Naive thymus-derived CD8-positive, alpha-beta T cell (primary cell): ENCODE data around the gene TRAF5. TPM values are rescaled to one million over a fixed set of nuclear protein-coding genes. Genes with fewer than 3 reads are reported as not detected.
"Not testable (repeated sequence)": the region's sequence is repeated elsewhere in the genome, so short reads cannot be mapped to it uniquely, and the experiment has no call there.

Source experiments
- ATAC-seq, 2 donors: fragments of 150-1000 bp; cut with Tn5 transposase in 1 of 2; sonication (Bioruptor Pico), chemical (Tn5 transposase) in 1 of 2; 1 replicate in 1 of 2; 2 replicates in 1 of 2; pipeline ENCODE4 v1.10.0; 2021; ENCODE audit warnings: mild to moderate bottlenecking in 2 of 2, moderate library complexity in 2 of 2
- POLR2A ChIA-PET: fragments of 350-600 bp; sonication (Branson Sonifier 250); formaldehyde crosslinking; loops from one replicate; lab custom pipeline; 2021; ENCODE audit warnings: antibody characterized with exemption; lab: Charles Lee
- DNase-seq, 10 donors: peaks; one replicate each; pipeline versions ENCODE4 v3.0.0 to v3.0.0-alpha.2; 2020 to 2022
- H3K27ac Mint-ChIP-seq, 10 donors: one replicate each; pipeline ENCODE4 v1.8.0; 2020 to 2022; ENCODE audit warnings: mild to moderate bottlenecking in 10 of 10, mixed read lengths in 10 of 10, moderate library complexity in 4 of 10, inconsistent platforms in 1 of 10
- H3K27me3 Mint-ChIP-seq, 5 donors: one replicate each; pipeline ENCODE4 v1.8.0; 2021 to 2022; ENCODE audit warnings: mixed read lengths in 5 of 5
- H3K36me3 Mint-ChIP-seq, 3 donors: one replicate each; pipeline ENCODE4 v1.8.0; 2020 to 2022; ENCODE audit warnings: mixed read lengths in 3 of 3, mild to moderate bottlenecking in 2 of 3, inconsistent platforms in 1 of 3
- H3K4me1 Mint-ChIP-seq, 4 donors: one replicate each; pipeline ENCODE4 v1.8.0; 2021 to 2022; ENCODE audit warnings: mixed read lengths in 4 of 4
- H3K4me3 Mint-ChIP-seq, 10 donors: one replicate each; pipeline ENCODE4 v1.8.0; 2020 to 2022; ENCODE audit warnings: mild to moderate bottlenecking in 10 of 10, mixed read lengths in 10 of 10, moderate library complexity in 6 of 10, inconsistent platforms in 1 of 10
- H3K9me3 Mint-ChIP-seq, 9 donors: one replicate each; pipeline ENCODE4 v1.8.0; 2020 to 2022; ENCODE audit warnings: mixed read lengths in 9 of 9, mild to moderate bottlenecking in 3 of 9, inconsistent platforms in 1 of 9, moderate library complexity in 1 of 9
- polyA plus RNA-seq, 3 donors: library from polyadenylated mRNA; unstranded; fragments of 300-500 nt; fragmentation: Illumina TruSeq; gene quantifications; one replicate each; pipeline ENCODE4 v1.2.3, GENCODE V29; 2021
- total RNA-seq, 8 experiments: library from RNA in 2 of 8; stranded (reverse) in 2 of 8; gene quantifications; one replicate each; pipeline ENCODE4 v1.2.3 and lab custom pipeline; 2021 to 2026

Gene TRAF5
- total and polyA plus RNA-seq, 5 experiments from 2014 or later = 18.2 to 74.3 (median 32.5) TPM

DNA sequence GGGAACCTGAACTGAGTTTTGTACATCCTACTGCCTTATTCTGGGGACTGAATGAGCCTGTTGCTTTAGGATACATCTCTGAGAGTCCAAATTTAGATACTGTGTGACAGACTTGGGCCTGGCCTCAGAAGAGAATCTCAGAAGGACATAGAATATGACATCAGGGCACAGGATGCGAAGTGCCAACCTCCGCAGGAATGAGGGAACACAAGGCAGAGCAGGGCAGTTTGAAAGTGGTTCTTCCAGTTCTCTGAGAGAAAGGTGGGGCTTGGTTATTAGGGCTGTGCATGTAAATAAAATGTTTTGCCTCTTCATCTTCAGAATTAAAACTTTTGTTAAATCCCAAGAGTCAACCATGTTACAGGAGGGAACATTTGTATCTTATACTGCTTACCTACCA lies 23.1 kb downstream of the TRAF5 start:
- Mint-ChIP-seq H3K27me3 (no peaks in the 10 kb centered on the region), H3K36me3 (peaks cover 0 to 19% (median 15%) of the 10 kb centered on the region in 3 donors), H3K27ac (peak overlapping the region in 7 of 10 donors; percentile 31 to 83 (median 58)), H3K4me3 (peak overlapping the region in 3 of 10 donors; percentile 1 to 19 (median 5)), H3K9me3 (peaks cover 0 to 5% (median 4%) of the 10 kb centered on the region in 9 donors), H3K4me1 (peaks cover 37 to 92% (median 87%) of the 10 kb centered on the region in 4 donors)
- POLR2A ChIA-PET = interaction anchor here (1.3 kb wide), 1 partner anchor 13 kb away, joined by 4 read pairs; no protein-coding TSS in a partner anchor
- ATAC-seq (no peak), DNase-seq (no peak)

DNA sequence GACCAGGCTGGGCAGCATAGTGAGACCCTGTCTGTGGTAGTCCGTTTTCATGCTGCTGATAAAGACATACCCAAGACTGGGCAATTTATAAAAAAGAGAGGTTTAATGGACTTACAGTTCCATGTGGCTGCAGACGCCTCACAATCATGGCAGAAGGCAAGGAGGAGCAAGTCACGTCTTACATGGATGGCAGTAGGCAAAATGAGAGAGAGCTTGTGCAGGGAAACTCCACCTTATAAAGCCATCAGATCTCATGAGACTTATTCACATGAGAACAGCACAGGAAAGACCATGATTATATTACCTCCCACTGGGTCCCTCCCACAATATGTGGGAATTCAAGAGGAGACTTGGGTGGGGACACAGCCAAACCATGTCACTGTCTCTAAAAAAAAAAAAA lies 25.4 kb downstream of the TRAF5 start:
- Mint-ChIP-seq H3K36me3 (peaks cover 0 to 24% (median 12%) of the 10 kb centered on the region in 3 donors), H3K4me1 (peaks cover 37 to 89% (median 79%) of the 10 kb centered on the region in 4 donors), H3K4me3 (peak overlapping the region in 9 of 10 donors; percentile 56 to 82 (median 71)), H3K27ac (peak overlapping the region; percentile 25 to 91 (median 76))
- not testable (repeated sequence) for ATAC-seq, H3K9me3 Mint-ChIP-seq, DNase-seq, H3K27me3 Mint-ChIP-seq
- POLR2A ChIA-PET = interaction anchor here (0.7 to 1.0 kb wide), 3 partner anchors 9 to 22 kb away, joined by 3 read pairs; no protein-coding TSS in a partner anchor

DNA sequence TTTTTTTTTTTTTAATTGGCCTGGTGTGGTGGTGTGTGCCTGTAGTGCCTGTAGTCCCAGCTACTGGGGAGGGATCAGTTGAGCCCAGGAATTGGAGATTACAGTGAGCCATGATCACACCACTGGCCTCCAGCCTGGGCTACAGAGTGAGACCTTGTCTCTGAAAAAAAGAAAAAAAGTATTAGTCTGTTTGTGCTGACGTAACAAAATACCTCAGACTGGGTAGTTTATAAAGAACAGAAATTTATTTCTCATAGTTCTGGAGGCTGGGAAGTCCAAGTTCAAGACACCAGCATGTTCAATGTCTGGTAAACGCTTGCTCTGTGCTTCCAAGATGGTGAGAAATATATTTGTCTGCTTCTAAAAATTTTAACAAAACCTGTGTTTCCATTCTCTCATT lies 25.8 kb downstream of the TRAF5 start:
- Mint-ChIP-seq H3K9me3 (peaks cover 0 to 5% (median 4%) of the 10 kb centered on the region in 9 donors), H3K36me3 (peaks cover 0 to 28% (median 12%) of the 10 kb centered on the region in 3 donors), H3K27me3 (no peaks in the 10 kb centered on the region), H3K4me1 (peaks cover 35 to 85% (median 75%) of the 10 kb centered on the region in 4 donors), H3K4me3 (peak overlapping the region; percentile 66 to 92 (median 88)), H3K27ac (peak overlapping the region in 9 of 10 donors; percentile 29 to 96 (median 91))
- DNase-seq (no peak), ATAC-seq (no peak)
- POLR2A ChIA-PET = interaction anchor here (0.7 kb wide), 2 partner anchors 9 to 22 kb away, joined by 3 read pairs; no protein-coding TSS in a partner anchor

DNA sequence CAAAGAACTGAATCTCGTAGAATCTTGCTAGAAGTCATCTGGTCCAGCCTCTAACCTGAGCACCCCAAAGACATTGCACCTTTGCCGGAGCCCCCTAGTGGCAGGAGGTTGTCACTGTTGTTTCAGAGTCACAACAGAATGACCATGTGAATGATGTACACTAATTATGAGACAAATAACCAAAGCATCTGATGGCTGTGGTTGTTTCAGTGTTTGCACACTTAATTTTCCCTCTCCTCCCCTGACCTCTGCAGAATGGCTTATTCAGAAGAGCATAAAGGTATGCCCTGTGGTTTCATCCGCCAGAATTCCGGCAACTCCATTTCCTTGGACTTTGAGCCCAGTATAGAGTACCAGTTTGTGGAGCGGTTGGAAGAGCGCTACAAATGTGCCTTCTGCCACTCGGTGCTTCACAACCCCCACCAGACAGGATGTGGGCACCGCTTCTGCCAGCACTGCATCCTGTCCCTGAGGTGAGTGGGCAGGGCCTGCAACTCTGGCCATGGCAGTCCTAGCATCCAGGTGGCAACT lies 26.4 kb downstream of the TRAF5 start:
- Mint-ChIP-seq H3K27me3 (no peaks in the 10 kb centered on the region), H3K36me3 (peaks cover 0 to 32% (median 12%) of the 10 kb centered on the region in 3 donors), H3K27ac (peak overlapping the region; percentile 53 to 96 (median 91)), H3K4me3 (peak overlapping the region; percentile 66 to 92 (median 88)), H3K9me3 (peaks cover 0 to 5% (median 4%) of the 10 kb centered on the region in 9 donors), H3K4me1 (peaks cover 32 to 80% (median 70%) of the 10 kb centered on the region in 4 donors)
- POLR2A ChIA-PET = interaction anchor here (1.0 to 1.6 kb wide), 3 partner anchors 12 to 25 kb away, joined by 4 to 24 read pairs (median 7); partner anchors contain the start of gene TRAF5
- peak; percentile 92 to 93 for ATAC-seq
- DNase-seq = peak in 9 of 10 donors; percentile 25 to 75 (median 46)

DNA sequence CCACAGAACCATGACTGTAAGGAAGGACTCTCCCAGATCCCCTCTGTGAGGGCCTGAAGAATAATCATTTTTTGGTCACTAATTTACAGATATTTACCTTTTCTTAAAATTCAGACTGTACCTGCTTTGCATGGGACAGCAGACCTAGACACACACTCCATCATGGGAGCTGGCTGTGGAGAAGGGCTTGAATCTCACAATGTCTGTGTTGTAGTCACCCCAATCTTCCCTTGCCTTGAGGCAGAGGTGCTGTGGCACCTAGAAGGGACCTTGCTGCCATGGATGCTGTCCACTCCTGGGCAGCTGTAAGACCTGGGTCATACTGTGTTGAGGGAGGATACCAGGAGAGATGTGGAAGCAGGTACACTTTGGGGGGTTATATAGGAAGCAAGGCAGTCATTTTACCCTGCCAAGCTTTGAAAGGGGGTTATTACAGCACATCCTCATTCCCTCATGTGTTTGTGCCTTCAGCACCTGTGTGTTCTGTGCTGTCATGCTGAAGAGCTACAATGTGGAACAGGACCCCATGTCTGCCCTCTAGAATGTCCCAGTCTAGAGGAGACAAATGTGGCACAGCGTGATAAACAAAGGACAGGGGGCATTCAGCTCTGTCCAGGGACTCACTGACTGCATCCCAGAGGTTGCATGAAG lies 27.1 kb downstream of the TRAF5 start:
- DNase-seq = no peak
- Mint-ChIP-seq H3K27ac (peak overlapping the region; percentile 53 to 96 (median 91)), H3K4me3 (peak overlapping the region; percentile 66 to 92 (median 88)), H3K27me3 (no peaks in the 10 kb centered on the region), H3K36me3 (peaks cover 0 to 34% (median 12%) of the 10 kb centered on the region in 3 donors), H3K4me1 (peaks cover 32 to 75% (median 68%) of the 10 kb centered on the region in 4 donors), H3K9me3 (peaks cover 0 to 5% (median 4%) of the 10 kb centered on the region in 9 donors)
- peak; percentile 48 to 62 for ATAC-seq
- POLR2A ChIA-PET = interaction anchor here (1.0 to 1.6 kb wide), 3 partner anchors 13 to 25 kb away, joined by 4 to 24 read pairs (median 7); partner anchors contain the start of gene TRAF5

DNA sequence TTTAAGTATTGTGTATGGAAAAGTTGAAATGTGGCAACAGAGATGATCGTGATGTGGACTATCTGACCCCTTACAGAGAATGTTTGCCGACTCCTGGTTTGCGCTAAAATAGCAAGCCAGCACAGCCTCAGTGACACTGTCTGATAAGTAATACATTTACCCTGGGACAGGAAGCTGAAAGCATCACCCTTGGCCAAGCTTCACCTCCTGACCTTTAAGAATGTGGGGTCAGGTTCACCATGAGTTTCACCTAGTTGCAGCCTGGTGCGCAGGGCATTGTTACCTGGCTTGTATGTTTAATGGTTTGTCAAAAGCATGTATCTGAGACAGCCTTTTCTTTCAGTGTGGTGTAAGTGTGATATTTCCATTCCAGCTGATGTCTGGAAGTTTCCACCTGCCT lies 29.2 kb downstream of the TRAF5 start:
- no peak for ATAC-seq
- Mint-ChIP-seq H3K27ac (peak overlapping the region in 6 of 10 donors; percentile 18 to 91 (median 46)), H3K27me3 (no peaks in the 10 kb centered on the region), H3K4me1 (peaks cover 32 to 61% (median 57%) of the 10 kb centered on the region in 4 donors), H3K9me3 (peaks cover 0 to 5% (median 4%) of the 10 kb centered on the region in 9 donors), H3K36me3 (peaks cover 10 to 50% (median 23%) of the 10 kb centered on the region in 3 donors), H3K4me3 (no peak overlapping the region)
- DNase-seq = no peak
- POLR2A ChIA-PET = interaction anchor here (1.0 to 1.3 kb wide), 3 partner anchors 27 to 28 kb away, joined by 3 to 5 read pairs (median 3); no protein-coding TSS in a partner anchor

DNA sequence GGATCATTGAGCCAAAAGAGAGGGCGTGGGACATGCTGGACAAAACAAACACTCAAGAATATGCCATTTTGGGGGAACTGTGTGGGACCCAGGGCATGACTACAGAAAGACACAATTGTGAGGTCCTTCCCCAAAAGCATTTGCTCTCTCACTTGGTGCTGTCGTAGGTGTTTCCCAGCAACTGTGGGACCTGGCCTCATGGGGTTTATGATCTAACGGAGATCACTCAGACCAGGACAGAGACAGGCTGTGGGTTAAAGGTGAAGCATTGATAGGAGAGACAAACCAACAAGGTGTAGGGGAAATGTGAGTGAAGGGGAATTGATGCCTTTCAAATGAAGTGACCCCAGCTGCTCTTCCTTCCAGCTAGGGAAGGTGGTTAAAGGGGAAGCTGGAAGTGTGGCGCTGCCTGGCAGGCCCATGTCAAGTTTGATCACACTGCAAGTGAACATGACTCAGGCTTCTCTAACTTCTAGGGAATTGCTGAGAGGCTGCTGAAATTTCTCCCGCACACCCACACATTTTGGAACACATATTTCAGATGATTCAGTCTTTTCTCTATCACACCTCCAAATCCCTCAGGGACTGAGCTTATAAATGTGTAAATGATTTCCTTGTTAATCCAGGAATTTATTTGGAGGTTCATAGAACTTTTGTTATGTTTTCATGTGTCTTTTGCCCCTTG lies 30.2 kb downstream of the TRAF5 start:
- Mint-ChIP-seq H3K4me3 (no peak overlapping the region), H3K4me1 (peaks cover 28 to 53% (median 47%) of the 10 kb centered on the region in 4 donors), H3K27me3 (no peaks in the 10 kb centered on the region), H3K9me3 (peaks cover 0 to 5% (median 2%) of the 10 kb centered on the region in 9 donors), H3K27ac (peak overlapping the region in 7 of 10 donors; percentile 28 to 91 (median 56)), H3K36me3 (peaks cover 12 to 60% (median 19%) of the 10 kb centered on the region in 3 donors)
- POLR2A ChIA-PET = no interaction called here
- DNase-seq (no peak), ATAC-seq (no peak)

DNA sequence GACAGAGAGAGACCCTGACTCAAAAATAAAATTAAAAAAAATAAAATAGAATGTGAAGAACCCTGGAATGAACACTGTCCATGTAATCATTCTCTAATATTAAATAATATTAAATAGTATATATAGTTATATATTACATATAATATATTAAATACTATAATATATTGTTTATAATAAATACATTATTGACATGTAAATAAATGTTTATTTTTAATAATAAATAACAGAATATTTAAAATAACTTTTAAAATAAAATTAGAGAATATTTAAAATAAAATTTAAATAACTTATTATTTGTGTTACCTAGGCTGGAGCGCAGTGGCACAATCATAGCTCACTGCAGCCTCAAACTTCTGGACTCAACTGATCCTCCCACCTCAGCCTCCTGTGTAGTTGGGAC lies 32.1 kb downstream of the TRAF5 start:
- Mint-ChIP-seq H3K9me3 (no peaks in the 10 kb centered on the region), H3K4me1 (peaks cover 17 to 37% (median 30%) of the 10 kb centered on the region in 4 donors), H3K4me3 (no peak overlapping the region), H3K36me3 (peaks cover 11 to 67% (median 12%) of the 10 kb centered on the region in 3 donors), H3K27ac (no peak overlapping the region), H3K27me3 (no peaks in the 10 kb centered on the region)
- DNase-seq (no peak), ATAC-seq (no peak)
- POLR2A ChIA-PET = no interaction called here

DNA sequence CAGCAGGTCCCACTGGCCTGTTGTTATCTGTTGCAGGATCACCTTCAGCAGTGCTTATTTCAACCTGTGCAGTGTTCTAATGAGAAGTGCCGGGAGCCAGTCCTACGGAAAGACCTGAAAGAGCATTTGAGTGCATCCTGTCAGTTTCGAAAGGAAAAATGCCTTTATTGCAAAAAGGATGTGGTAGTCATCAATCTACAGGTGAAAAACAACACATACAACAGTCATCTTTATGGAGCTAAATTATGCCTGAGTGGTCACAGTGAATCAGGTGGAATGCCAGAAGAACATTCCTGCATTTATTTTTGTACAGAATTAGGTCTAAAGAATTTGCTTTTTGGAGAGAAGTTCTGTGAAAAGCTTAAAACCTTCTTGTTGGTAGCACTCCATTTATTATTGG lies 33.2 kb downstream of the TRAF5 start:
- POLR2A ChIA-PET = no interaction called here
- DNase-seq = no peak
- peaks cover 12 to 70% (median 13%) of the 10 kb centered on the region in 3 donors for H3K36me3 Mint-ChIP-seq

DNA sequence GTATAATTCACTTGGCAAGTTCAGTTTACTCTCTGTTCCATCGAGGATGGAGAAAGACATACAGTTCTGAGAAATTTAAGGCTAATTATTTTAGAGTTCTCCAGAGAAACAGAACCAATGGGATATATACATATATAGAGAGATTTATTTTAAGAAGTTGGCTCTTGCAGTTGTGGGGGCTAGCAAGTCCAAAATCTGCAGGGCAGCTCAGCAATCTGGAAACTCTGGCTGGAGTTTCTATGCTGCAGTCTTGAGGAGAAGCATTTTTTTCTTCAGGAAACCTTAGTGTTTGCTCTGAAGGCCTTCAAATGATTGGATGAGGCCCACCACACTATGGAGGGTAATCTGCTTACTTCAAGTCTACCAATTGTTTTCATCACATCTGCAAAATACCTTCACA lies 34.6 kb downstream of the TRAF5 start:
- DNase-seq (no peak), ATAC-seq (no peak)
- Mint-ChIP-seq H3K27ac (peak overlapping the region in 4 of 10 donors; percentile 17 to 53 (median 34)), H3K9me3 (no peaks in the 10 kb centered on the region), H3K4me1 (peaks cover 4 to 16% (median 11%) of the 10 kb centered on the region in 4 donors), H3K36me3 (peaks cover 12 to 78% (median 15%) of the 10 kb centered on the region in 3 donors), H3K4me3 (no peak overlapping the region), H3K27me3 (no peaks in the 10 kb centered on the region)
- POLR2A ChIA-PET = interaction anchor here (0.8 kb wide), 1 partner anchor 477 kb away, joined by 5 read pairs; no protein-coding TSS in a partner anchor

More for the DNA sequence above, 33.2 kb downstream of the TRAF5 start:
- H3K4me3 Mint-ChIP-seq = no peak overlapping the region
- no peaks in the 10 kb centered on the region for H3K9me3 Mint-ChIP-seq
- no peak for ATAC-seq
- no peaks in the 10 kb centered on the region for H3K27me3 Mint-ChIP-seq
- H3K4me1 Mint-ChIP-seq = peaks cover 14 to 25% (median 19%) of the 10 kb centered on the region in 4 donors
- peak overlapping the region in 8 of 10 donors; percentile 39 to 83 (median 72) for H3K27ac Mint-ChIP-seq

DNA sequence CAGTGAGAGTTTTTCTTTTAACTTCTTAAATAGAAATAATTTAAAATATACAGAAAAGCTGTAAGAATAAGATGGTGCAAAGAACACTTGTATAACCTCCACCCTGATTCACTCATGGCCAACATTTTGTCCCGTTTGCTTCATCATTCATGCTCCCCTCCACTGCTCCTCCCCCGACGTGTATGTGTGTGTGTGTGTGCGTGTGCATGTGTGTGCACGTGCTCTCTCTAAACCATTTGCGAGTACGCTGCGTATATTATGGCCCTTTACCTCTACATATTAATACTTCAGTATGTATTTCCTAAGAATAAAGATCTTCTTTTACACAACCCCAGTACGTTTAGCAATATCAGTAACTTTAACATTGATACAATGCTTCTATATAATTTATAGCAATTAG lies 43.0 kb downstream of the TRAF5 start:
- peaks cover 0 to 84% (median 13%) of the 10 kb centered on the region in 3 donors for H3K36me3 Mint-ChIP-seq
- peak overlapping the region in 2 of 10 donors; percentile 20 to 76 for H3K27ac Mint-ChIP-seq
- DNase-seq = no peak
- no peak overlapping the region for H3K4me3 Mint-ChIP-seq
- ATAC-seq = no peak
- H3K4me1 Mint-ChIP-seq = peaks cover 0 to 13% (median 7%) of the 10 kb centered on the region in 4 donors
- POLR2A ChIA-PET = no interaction called here
- no peaks in the 10 kb centered on the region for H3K27me3 Mint-ChIP-seq
- H3K9me3 Mint-ChIP-seq = no peaks in the 10 kb centered on the region

DNA sequence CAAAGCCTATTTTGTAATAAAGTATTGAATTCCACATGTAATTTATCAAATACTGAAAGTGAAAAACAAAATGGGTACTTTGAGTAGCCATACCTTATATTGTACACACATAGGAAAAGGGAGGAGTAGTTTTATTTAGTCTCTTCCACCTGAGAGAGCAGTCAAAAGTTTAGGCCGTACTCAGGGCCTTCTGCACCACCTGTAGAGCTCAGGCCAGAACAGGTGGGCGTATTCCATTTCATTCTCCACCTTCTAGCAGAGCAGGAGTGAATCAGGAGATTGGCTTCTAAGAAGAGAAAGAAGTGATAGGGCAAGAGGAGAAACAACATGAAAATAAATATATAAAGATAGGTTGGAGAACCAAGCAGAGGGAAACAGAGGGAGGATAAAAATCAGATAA lies 44.0 kb downstream of the TRAF5 start:
- DNase-seq = no peak
- no peak overlapping the region for H3K4me3 Mint-ChIP-seq
- peak overlapping the region in 6 of 10 donors; percentile 30 to 81 (median 69) for H3K27ac Mint-ChIP-seq
- no peak for ATAC-seq
- POLR2A ChIA-PET = no interaction called here
- no peaks in the 10 kb centered on the region for H3K27me3 Mint-ChIP-seq
- H3K4me1 Mint-ChIP-seq = peaks cover 0 to 13% (median 7%) of the 10 kb centered on the region in 4 donors
- H3K9me3 Mint-ChIP-seq = no peaks in the 10 kb centered on the region
- H3K36me3 Mint-ChIP-seq = peaks cover 0 to 84% (median 14%) of the 10 kb centered on the region in 3 donors
